ENCODE measurements around the gene NRBF2.
"Not testable (repeated sequence)": the region's sequence is repeated elsewhere in the genome, so short reads cannot be mapped to it uniquely, and the experiment has no call there.

Gene NRBF2

GRCh38 chr10:63119041-63119440, 14.1 kb upstream of the NRBF2 start:
- no peak for DNase-seq

DNA sequence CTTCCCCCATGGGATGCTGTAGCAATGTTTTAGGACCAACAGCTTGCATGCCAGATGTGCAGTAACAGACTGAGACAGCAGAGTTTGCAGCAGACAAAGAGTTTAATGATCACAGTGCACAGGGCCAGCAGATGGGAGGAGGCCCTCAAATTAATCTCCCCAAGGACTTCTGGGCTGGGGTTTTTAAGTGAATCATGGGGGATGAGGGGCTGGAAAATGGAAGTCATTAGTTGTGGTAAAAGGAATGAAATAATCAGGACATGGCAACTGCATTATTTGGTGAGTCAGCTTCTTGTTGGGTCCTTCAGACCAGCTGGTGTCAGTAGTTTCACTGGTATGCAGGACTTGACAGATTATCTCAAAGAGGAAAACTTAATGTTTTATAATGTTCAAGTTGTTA, 12.6 kb upstream of the NRBF2 start:
- DNase-seq: no peak

DNA sequence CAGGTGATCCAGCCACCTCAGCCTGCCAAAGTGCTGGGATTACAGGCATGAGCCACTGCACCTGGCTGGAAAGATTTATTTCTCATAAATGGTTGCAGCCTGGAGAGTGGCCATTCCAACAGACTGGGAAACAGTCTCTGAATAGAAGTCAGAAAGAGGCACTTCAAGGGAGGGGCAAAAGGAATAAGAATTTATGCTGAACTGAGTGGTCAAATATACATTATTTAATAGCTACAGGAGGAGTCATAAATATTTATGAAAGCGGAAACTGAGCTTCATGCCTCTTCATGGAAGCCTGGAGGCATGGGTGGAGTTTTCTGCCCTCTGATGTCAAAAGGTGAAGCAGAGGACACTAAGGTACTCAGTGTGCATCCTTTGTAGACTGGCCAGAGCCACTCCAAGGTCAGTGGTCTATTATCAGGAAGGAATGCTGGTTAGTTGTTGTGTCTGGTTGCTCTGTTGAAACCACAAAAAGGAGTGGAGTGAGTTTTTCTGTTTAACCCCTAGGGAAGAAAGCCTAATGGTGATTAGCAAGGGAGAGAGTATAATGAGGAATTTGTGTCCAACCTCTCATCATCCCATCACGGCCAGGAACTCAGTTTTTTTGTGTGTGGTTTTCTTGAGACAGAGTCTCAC, 9.3 kb upstream of the NRBF2 start:
- no peak for DNase-seq

DNA sequence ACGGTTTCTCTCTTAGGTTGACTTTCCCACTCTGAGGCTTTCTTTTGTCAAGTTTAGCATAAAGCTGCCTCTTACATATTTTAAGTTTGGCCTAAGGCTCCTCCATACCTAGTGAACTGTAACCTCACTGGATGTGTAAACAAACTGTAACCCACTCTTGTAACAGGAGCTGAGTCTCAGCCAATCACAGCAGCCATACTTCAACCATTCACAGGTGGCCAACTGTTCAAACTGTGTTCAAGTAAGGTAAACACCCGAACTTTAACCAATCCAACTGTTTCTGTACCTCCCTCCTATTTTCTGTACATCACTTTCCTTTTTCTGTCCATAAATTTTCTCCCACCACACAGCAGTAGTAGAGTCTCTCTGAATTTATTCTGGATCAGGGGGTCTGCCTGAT, 7.7 kb upstream of the NRBF2 start:
- no peak for DNase-seq

- DNase-seq: no peak
Observed at GRCh38 chr10:63128443-63128842, 4.7 kb upstream of the NRBF2 start.

GRCh38 chr10:63129888-63130287, 3.2 kb upstream of the NRBF2 start:
- no peak for DNase-seq

GRCh38 chr10:63132651-63133055, 475 bp upstream of the NRBF2 start:
- DNase-seq: no peak

DNA sequence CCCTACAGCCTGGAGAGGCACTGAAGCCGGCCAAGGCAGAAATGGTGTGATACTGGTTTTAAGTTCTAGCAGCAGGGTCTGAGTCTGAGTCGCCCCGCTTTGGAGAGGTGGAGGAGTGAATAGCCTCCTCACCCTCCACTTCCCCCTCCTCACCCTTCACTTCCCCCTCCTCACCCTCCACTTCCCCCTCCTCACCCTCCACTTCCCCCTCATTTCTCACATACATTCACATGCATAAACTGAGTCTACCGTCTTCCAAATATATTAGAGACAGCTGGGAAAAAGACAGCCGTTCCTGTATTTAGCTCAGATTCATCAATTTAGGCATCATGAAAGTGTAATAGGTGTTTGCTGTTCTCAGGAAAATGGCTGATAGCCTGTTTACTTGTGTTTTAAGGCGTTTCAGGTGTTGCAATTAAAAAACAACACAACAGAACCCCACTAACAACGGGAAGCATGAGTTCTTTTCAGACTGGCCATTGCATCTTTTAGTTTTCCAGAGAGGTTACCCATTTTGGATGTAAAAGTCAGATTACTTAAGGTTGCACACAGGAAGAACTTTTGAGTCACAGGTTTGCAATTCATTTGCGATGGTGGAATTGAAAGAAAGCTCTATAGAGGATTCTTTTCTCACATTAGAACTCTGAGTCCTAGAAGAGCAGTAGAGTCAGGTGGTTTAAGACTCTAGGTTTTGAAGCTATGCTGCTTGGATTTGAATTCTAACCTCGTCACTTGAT, 861 bp downstream of the NRBF2 start:
- peak; percentile 55 to 67 (median 60) for DNase-seq

DNA sequence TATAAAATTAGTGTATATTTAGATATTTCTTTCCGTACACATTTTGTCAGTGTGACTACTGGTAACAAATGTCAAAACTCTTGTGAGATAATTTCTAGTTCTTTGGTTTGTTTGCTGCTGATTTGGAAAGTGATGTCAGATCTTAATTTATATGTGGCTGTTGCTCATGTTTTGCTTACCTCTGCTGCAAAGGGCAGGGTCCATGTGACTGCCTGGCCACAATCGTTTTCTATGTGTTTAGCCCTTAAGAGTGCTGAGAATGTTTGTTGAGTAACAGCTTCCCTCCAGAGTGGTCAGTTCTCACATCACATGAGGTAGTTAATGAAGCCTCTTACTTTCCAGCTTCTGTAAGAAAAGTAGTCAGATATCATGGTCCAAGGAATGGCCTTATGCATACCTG, 4.2 kb downstream of the NRBF2 start:
- DNase-seq: peak; percentile 82 to 96 (median 90)

DNA sequence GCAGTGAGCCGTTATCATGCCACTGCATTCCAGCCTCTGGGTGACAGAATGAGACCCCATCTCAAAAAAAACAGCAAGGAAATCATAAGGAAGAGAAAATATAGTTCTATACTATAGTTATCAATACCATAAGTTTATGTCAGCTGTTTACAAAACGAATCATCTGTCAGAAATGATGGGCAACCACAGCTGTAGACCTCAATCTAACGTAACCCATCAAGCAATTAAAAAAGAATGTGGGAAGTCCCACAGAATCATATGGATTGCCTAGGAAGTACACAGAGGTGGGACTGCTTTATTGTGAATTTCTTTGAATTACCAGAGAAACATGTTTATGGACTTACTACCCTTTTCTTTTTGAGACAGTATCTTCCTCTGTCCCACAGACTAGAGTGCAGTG, 6.9 kb downstream of the NRBF2 start:
- DNase-seq: no peak

- DNase-seq: no peak
Observed at GRCh38 chr10:63142136-63142535, 9.0 kb downstream of the NRBF2 start.

- DNase-seq: peak in 2 of 4 experiments; percentile 22 to 31
Observed at GRCh38 chr10:63143987-63144386, 10.9 kb downstream of the NRBF2 start.

- no peak for DNase-seq
Observed at GRCh38 chr10:63145782-63146181, 12.7 kb downstream of the NRBF2 start.

GRCh38 chr10:63146503-63146902, 13.4 kb downstream of the NRBF2 start:
- DNase-seq: no peak

DNA sequence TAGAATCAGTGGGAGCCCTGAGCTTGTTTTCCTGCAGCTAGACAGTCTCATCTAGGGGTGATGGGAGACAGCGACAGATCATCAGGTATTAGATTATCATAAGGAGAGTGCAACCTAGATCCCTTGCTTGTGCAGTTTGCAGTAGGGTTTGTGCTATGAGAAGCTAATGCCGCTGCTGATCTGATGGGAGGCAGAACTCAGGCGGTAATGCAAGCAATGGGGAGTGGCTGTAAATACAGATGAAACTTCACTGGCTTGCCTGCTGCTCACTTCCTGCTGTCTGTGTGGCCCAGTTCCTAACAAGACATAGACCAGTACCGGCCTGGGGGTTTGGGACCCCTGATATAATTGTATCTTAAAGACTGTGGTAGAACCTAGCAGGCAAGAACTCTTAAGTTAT, 17.6 kb downstream of the NRBF2 start:
- DNase-seq: no peak

- DNase-seq: not testable (repeated sequence)
Observed at GRCh38 chr10:63153868-63154545, 20.9 kb downstream of the NRBF2 start.

- DNase-seq: no peak
Observed at GRCh38 chr10:63154546-63155387, 21.6 kb downstream of the NRBF2 start.

GRCh38 chr10:63155388-63156020, 22.4 kb downstream of the NRBF2 start:
- DNase-seq: peak; percentile 50 to 75 (median 68)

- DNase-seq: no peak
Observed at GRCh38 chr10:63156236-63156635, 23.1 kb downstream of the NRBF2 start.

DNA sequence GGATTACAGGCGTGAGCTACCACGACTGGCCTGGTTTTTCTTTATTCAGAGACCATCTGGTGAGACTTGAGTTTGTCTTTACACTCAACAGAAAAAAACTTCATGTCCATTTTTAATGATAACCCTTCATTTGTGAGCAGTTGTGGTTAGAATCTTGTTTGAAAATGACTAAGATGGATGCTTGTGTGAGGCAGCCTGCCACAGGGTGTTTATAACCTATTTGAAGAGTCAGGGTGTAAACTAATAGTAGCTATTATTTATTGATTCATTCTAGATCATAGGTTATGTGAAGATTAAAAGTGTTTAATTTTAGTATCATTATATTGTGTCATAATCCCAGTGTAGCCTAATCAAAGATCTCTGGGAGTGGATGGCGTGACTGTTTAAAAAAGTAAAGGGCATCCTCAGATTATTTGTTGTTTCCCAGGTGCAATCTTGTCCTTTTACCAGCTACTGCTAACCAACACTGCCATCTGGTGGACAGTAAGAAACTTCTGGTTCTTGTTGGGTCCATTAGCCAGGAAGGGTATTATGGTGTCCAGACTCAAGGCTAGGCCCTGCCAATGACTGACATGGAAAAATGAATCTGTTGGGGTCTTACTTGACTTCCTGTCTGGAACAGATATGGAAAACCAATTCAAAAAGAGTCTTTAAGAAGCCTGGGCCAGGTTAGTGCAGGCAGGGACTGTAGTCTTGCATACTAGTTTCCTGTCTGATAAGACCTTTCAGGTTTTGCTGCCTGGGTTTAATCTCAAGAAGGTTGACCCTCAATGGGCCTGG, 24.9 kb downstream of the NRBF2 start:
- peak; percentile 55 to 91 (median 71) for DNase-seq

DNA sequence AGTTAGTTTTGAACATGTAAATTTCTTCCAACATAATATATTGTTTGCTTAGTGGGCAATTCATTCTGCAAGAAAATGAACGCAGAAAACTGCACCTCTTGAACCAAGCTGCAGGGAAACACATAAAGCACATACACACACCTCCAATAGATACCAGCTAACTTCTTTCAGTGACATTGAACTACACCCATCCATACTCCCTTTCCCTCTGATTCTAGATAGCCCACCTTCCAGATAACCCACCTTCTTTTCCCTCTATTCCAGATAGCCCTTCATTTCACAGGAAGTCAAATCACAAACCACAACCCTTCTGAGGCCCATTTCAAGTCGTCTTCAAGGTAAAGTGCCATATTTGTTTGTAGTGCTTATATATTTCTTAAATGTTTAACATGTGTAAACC, 28.5 kb downstream of the NRBF2 start:
- no peak for DNase-seq

Data from suppressor macrophage (primary cell).